HepG2 (cell line): ENCODE data around the gene NOM1. TPM values are rescaled to one million over a fixed set of nuclear protein-coding genes. Genes with fewer than 3 reads are reported as not detected.

Source experiments
- ATRX ChIP-seq: sonication (generic); formaldehyde crosslinking; IDR thresholded peaks from 2 replicates; pipeline ENCODE4 v1.4.0; 2020; ENCODE audit warnings: missing genetic modification reagents, borderline replicate concordance
- BRD4 ChIP-seq: sonication (generic); formaldehyde crosslinking; IDR thresholded peaks from 2 replicates; pipeline ENCODE4 v1.4.0; 2020; ENCODE audit warnings: missing genetic modification reagents
- CBX2 ChIP-seq, 2 experiments: fragments of 200-600 bp in 1 of 2; sonication (generic); formaldehyde crosslinking in 1 of 2; IDR thresholded peaks; 2 replicates each; pipeline versions ENCODE4 v1.7.0 to v1.8.1; 2018 to 2022; ENCODE audit warnings: low read depth in 2 of 2, low read length in 1 of 2, mild to moderate bottlenecking in 1 of 2, missing genetic modification reagents in 1 of 2
- DNMT1 ChIP-seq: sonication (generic); formaldehyde crosslinking; IDR thresholded peaks from 2 replicates; pipeline ENCODE4 v1.5.1; 2020; ENCODE audit warnings: mild to moderate bottlenecking, missing genetic modification reagents
- HCFC1 ChIP-seq: fragments of 150-350 bp; IDR thresholded peaks from 2 replicates; pipeline ENCODE4 v1.6.1; 2014; ENCODE audit warnings: low read depth, low read length
- MTF2 ChIP-seq: sonication (generic); formaldehyde crosslinking; IDR thresholded peaks from 2 replicates; pipeline ENCODE4 v1.5.0; 2020; ENCODE audit warnings: missing genetic modification reagents, borderline replicate concordance
- MXD4 ChIP-seq: IDR thresholded peaks from 2 replicates; pipeline ENCODE4 v1.6.1; 2016; ENCODE audit warnings: mild to moderate bottlenecking, missing biosample characterization, missing genetic modification reagents
- NCOA1 ChIP-seq: sonication (generic); formaldehyde crosslinking; IDR thresholded peaks from 2 replicates; pipeline ENCODE4 v1.9.0; 2021; ENCODE audit warnings: missing genetic modification reagents
- NCOA2 ChIP-seq: sonication (generic); formaldehyde crosslinking; IDR thresholded peaks from 2 replicates; pipeline ENCODE4 v1.8.0; 2022; ENCODE audit warnings: inconsistent platforms
- SP1 ChIP-seq, 2 experiments: fragments of 450-650 bp in 1 of 2; sonication (generic) in 1 of 2; formaldehyde crosslinking in 1 of 2; IDR thresholded peaks; 2 replicates each; pipeline versions ENCODE4 v1.4.0 to v1.6.1; 2016 to 2020; ENCODE audit warnings: missing genetic modification reagents in 1 of 2
- ZNF205 ChIP-seq: IDR thresholded peaks from 2 replicates; pipeline ENCODE4 v1.6.1; 2018; ENCODE audit warnings: missing biosample characterization, missing genetic modification reagents
- ZNF224 ChIP-seq: sonication (generic); formaldehyde crosslinking; IDR thresholded peaks from 2 replicates; pipeline ENCODE4 v1.5.0; 2020; ENCODE audit warnings: mild to moderate bottlenecking, missing genetic modification reagents
- polyA plus RNA-seq, 8 experiments: library from polyadenylated mRNA; depleted of rRNA in 3 of 8; stranded (reverse) in 7 of 8; unstranded in 1 of 8; fragments of >200 nt; fragmentation: Illumina TruSeq in 4 of 8; extraction: Trizol in 4 of 8; gene quantifications; 2 replicates each; pipeline versions ENCODE4 v1.2.1 to v1.2.3, GENCODE V29; 2011 to 2016; ENCODE audit warnings: low read depth in 4 of 8, missing spikeins in 1 of 8, mixed read lengths in 1 of 8; ENCODE audit not compliant: insufficient read depth in 1 of 8
- total RNA-seq, 5 experiments: library from RNA; depleted of rRNA; stranded (reverse); fragments of >200 nt; fragmentation: Illumina TruSeq; extraction: Trizol; gene quantifications; 2 replicates each; pipeline ENCODE4 v1.2.3, GENCODE V29; 2016; ENCODE audit warnings: low read depth in 1 of 5
- TF ChIP-seq, protein P1 (sequence below): sonication (generic); formaldehyde crosslinking; IDR thresholded peaks from 2 replicates; pipeline ENCODE4 v1.5.0; 2020; ENCODE audit warnings: mild to moderate bottlenecking, missing genetic modification reagents, moderate library complexity
- TF ChIP-seq, protein P2 (sequence below): sonication (generic); formaldehyde crosslinking; IDR thresholded peaks from 2 replicates; pipeline ENCODE4 v1.4.0; 2020; ENCODE audit warnings: low read depth, mild to moderate bottlenecking, missing genetic modification reagents
- TF ChIP-seq, protein P3 (sequence below): sonication (generic); formaldehyde crosslinking; IDR thresholded peaks from 2 replicates; pipeline ENCODE4 v1.5.1; 2020; ENCODE audit warnings: missing genetic modification reagents, mild to moderate bottlenecking, borderline replicate concordance
- TF ChIP-seq, protein P4 (sequence below): sonication (generic); formaldehyde crosslinking; IDR thresholded peaks from 2 replicates; pipeline ENCODE4 v1.5.1; 2020; ENCODE audit warnings: missing genetic modification reagents, mild to moderate bottlenecking, borderline replicate concordance
- TF ChIP-seq, protein P5 (sequence below): IDR thresholded peaks from 2 replicates; pipeline ENCODE4 v1.6.1; 2016; ENCODE audit warnings: mild to moderate bottlenecking, missing biosample characterization, missing genetic modification reagents
- TF ChIP-seq, protein P6 (sequence below): sonication (generic); formaldehyde crosslinking; IDR thresholded peaks from 2 replicates; pipeline ENCODE4 v1.4.0; 2020; ENCODE audit warnings: missing genetic modification reagents, borderline replicate concordance

The NOM1 gene
- total and polyA plus RNA-seq, 2 of the 13 experiments (the other 11 are each of a cell fraction or from before 2014, with no cell fraction given) = 14.2 to 26.2 TPM

DNA sequence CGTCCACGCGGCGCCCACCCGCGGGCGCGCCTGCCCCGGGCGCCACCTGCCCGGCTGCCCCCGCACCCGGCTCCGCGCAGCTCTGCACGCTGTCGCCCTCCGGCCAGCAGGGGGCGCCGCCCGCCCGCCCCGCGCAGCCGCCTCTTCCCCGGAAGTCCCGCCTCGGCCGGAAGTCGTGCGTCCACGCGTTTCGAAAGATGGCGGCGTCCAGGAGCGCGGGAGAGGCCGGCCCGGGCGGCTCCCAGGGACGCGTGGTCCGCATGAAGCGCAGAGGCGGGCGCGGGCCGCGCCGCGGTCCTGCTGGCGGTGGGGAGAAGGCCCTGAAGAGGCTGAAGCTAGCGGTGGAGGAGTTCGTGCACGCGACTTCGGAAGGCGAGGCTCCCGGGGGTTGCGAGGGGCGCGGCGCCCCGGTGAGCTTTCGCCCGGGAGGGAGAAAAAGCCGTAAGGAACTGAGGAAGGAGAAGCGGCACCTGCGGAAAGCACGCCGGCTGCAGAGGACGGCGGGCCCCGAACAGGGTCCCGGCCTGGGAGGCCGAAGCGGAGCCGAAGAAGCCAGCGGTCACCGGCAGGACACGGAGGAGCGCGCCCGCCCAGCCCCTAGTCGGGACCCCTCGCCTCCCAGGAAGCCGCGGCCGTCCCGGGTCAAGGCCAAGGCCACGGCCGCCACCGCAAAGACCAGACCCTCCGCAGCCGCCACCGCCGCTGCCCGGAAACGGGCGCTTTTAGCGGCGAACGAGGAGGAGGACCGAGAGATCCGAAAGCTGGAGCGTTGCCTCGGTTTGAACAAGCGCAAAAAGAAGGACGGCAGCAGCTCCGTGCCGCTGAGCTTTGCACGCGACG is at the start of gene NOM1 (continued):
- TF ChIP-seq, protein P1, sequence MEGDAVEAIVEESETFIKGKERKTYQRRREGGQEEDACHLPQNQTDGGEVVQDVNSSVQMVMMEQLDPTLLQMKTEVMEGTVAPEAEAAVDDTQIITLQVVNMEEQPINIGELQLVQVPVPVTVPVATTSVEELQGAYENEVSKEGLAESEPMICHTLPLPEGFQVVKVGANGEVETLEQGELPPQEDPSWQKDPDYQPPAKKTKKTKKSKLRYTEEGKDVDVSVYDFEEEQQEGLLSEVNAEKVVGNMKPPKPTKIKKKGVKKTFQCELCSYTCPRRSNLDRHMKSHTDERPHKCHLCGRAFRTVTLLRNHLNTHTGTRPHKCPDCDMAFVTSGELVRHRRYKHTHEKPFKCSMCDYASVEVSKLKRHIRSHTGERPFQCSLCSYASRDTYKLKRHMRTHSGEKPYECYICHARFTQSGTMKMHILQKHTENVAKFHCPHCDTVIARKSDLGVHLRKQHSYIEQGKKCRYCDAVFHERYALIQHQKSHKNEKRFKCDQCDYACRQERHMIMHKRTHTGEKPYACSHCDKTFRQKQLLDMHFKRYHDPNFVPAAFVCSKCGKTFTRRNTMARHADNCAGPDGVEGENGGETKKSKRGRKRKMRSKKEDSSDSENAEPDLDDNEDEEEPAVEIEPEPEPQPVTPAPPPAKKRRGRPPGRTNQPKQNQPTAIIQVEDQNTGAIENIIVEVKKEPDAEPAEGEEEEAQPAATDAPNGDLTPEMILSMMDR (CRISPR knock-in tag) = peak; percentile 79
- TF ChIP-seq ATRX (CRISPR knock-in tag) (no peak), HCFC1 (peak; percentile 61; the same call in 1 of the 2 replicates), ZNF224 (CRISPR knock-in tag) (peak; percentile 76; the same call in 1 of the 2 replicates), CBX2 (IDR thresholded peaks at IDR 0.05; ENCODE audit: low read depth, low read length) (no peak), CBX2 (CRISPR knock-in tag; IDR thresholded peaks at IDR 0.05; ENCODE audit: low read depth) (peak; percentile 77), NCOA1 (CRISPR knock-in tag) (no peak), MTF2 (no peak), MXD4 (CRISPR knock-in tag) (peak; percentile 96), SP1 (IDR thresholded peaks at IDR 0.05) (no peak), SP1 (CRISPR knock-in tag; IDR thresholded peaks at IDR 0.05) (peak; percentile 44), NCOA2 (CRISPR knock-in tag) (0 out of 2 replicates have a peak, but pooled peaks have one; percentile 14), DNMT1 (no peak; the same call in none of the 2 replicates), ZNF205 (CRISPR knock-in tag) (no peak), BRD4 (CRISPR knock-in tag) (peak; percentile 85)
- TF ChIP-seq, protein P2, sequence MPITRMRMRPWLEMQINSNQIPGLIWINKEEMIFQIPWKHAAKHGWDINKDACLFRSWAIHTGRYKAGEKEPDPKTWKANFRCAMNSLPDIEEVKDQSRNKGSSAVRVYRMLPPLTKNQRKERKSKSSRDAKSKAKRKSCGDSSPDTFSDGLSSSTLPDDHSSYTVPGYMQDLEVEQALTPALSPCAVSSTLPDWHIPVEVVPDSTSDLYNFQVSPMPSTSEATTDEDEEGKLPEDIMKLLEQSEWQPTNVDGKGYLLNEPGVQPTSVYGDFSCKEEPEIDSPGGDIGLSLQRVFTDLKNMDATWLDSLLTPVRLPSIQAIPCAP (CRISPR knock-in tag) = no peak
- TF ChIP-seq, protein P3, sequence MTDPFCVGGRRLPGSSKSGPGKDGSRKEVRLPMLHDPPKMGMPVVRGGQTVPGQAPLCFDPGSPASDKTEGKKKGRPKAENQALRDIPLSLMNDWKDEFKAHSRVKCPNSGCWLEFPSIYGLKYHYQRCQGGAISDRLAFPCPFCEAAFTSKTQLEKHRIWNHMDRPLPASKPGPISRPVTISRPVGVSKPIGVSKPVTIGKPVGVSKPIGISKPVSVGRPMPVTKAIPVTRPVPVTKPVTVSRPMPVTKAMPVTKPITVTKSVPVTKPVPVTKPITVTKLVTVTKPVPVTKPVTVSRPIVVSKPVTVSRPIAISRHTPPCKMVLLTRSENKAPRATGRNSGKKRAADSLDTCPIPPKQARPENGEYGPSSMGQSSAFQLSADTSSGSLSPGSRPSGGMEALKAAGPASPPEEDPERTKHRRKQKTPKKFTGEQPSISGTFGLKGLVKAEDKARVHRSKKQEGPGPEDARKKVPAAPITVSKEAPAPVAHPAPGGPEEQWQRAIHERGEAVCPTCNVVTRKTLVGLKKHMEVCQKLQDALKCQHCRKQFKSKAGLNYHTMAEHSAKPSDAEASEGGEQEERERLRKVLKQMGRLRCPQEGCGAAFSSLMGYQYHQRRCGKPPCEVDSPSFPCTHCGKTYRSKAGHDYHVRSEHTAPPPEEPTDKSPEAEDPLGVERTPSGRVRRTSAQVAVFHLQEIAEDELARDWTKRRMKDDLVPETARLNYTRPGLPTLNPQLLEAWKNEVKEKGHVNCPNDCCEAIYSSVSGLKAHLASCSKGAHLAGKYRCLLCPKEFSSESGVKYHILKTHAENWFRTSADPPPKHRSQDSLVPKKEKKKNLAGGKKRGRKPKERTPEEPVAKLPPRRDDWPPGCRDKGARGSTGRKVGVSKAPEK (CRISPR knock-in tag) = no peak
- TF ChIP-seq, protein P4, sequence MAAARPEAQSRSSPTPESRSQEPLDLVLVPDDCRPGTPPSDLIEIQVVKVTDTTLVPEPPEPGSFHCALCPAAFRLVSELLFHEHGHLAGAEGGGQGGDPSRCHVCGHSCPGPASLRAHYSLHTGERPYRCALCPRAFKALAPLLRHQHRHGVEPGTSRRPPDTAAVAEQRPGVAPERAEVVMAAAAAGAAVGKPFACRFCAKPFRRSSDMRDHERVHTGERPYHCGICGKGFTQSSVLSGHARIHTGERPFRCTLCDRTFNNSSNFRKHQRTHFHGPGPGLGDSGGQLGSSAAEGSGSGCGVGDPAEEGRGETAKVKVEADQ = peak; percentile 30; the same call in 1 of the 2 replicates
- TF ChIP-seq, protein P5, sequence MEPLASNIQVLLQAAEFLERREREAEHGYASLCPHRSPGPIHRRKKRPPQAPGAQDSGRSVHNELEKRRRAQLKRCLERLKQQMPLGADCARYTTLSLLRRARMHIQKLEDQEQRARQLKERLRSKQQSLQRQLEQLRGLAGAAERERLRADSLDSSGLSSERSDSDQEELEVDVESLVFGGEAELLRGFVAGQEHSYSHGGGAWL (CRISPR knock-in tag) = peak; percentile 96
- TF ChIP-seq, protein P6, sequence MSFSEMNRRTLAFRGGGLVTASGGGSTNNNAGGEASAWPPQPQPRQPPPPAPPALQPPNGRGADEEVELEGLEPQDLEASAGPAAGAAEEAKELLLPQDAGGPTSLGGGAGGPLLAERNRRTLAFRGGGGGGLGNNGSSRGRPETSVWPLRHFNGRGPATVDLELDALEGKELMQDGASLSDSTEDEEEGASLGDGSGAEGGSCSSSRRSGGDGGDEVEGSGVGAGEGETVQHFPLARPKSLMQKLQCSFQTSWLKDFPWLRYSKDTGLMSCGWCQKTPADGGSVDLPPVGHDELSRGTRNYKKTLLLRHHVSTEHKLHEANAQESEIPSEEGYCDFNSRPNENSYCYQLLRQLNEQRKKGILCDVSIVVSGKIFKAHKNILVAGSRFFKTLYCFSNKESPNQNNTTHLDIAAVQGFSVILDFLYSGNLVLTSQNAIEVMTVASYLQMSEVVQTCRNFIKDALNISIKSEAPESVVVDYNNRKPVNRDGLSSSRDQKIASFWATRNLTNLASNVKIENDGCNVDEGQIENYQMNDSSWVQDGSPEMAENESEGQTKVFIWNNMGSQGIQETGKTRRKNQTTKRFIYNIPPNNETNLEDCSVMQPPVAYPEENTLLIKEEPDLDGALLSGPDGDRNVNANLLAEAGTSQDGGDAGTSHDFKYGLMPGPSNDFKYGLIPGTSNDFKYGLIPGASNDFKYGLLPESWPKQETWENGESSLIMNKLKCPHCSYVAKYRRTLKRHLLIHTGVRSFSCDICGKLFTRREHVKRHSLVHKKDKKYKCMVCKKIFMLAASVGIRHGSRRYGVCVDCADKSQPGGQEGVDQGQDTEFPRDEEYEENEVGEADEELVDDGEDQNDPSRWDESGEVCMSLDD (CRISPR knock-in tag) = no peak
